ENCODE data around the gene NPLOC4.

DNA sequence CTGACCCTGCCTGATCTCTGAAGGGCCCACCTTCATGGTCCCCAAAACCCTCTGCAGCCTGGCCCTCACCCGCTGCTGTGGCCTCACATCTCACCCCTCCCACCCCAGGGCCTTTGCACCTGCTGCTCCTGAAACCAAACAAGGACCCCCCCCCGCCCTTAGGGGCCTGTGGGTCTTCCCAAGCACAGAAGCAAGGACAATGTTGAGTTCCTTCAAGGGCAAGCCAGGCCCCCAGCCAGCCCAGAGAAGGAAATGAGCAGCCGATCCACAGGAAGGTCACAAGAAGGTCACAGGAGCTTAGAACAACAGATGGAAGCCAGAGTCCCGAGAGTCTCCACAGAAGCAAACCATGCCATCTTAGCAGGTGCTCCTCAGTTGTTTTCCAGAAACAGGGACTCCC lies 19.9 kb upstream of the NPLOC4 start:
- TF ChIP-seq, protein P1, sequence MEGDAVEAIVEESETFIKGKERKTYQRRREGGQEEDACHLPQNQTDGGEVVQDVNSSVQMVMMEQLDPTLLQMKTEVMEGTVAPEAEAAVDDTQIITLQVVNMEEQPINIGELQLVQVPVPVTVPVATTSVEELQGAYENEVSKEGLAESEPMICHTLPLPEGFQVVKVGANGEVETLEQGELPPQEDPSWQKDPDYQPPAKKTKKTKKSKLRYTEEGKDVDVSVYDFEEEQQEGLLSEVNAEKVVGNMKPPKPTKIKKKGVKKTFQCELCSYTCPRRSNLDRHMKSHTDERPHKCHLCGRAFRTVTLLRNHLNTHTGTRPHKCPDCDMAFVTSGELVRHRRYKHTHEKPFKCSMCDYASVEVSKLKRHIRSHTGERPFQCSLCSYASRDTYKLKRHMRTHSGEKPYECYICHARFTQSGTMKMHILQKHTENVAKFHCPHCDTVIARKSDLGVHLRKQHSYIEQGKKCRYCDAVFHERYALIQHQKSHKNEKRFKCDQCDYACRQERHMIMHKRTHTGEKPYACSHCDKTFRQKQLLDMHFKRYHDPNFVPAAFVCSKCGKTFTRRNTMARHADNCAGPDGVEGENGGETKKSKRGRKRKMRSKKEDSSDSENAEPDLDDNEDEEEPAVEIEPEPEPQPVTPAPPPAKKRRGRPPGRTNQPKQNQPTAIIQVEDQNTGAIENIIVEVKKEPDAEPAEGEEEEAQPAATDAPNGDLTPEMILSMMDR (IDR thresholded peaks at IDR 0.05): no peak
- TF ChIP-seq POLR2A (IDR thresholded peaks at IDR 0.05): no peak
